Prostate gland (tissue), 2 donors: Measurements from ENCODE around the gene ANKRD18A.

Experiments used
- CTCF ChIP-seq, 4 experiments: fragments of 200-600 bp in 2 of 4; fragments of 450-650 bp in 2 of 4; sonication (generic) in 2 of 4; IDR thresholded peaks; 1 replicate in 3 of 4; 2 replicates in 1 of 4; pipeline ENCODE4 v1.5.1; 2016 to 2019; ENCODE audit warnings: antibody characterized with exemption in 4 of 4, mild to moderate bottlenecking in 2 of 4, moderate library complexity in 2 of 4
- POLR2A ChIP-seq: fragments of 450-650 bp; IDR thresholded peaks from one replicate; pipeline ENCODE4 v1.6.1; 2016; ENCODE audit warnings: antibody characterized with exemption, mild to moderate bottlenecking
- POLR2AphosphoS5 ChIP-seq: sonication (generic); formaldehyde crosslinking; IDR thresholded peaks from one replicate; pipeline ENCODE4 v1.6.1; 2017; ENCODE audit warnings: antibody characterized with exemption

GRCh38 chr9:38641142-38641541, 20.7 kb upstream of the ANKRD18A start:
- TF ChIP-seq CTCF (IDR thresholded peaks at IDR 0.05) = no peak
- no peak for TF ChIP-seq POLR2A
- no peak for TF ChIP-seq POLR2AphosphoS5
